GM18498 (cell line): ENCODE results near the gene CNOT4.

Experiments
- ATAC-seq: cut with Tn5 transposase; IDR thresholded peaks from one replicate; pipeline ENCODE4 v1.9.1; 2021; ENCODE audit warnings: mild to moderate bottlenecking, moderate library complexity; ENCODE audit not compliant: unreplicated experiment

CNOT4 gene, protein sequence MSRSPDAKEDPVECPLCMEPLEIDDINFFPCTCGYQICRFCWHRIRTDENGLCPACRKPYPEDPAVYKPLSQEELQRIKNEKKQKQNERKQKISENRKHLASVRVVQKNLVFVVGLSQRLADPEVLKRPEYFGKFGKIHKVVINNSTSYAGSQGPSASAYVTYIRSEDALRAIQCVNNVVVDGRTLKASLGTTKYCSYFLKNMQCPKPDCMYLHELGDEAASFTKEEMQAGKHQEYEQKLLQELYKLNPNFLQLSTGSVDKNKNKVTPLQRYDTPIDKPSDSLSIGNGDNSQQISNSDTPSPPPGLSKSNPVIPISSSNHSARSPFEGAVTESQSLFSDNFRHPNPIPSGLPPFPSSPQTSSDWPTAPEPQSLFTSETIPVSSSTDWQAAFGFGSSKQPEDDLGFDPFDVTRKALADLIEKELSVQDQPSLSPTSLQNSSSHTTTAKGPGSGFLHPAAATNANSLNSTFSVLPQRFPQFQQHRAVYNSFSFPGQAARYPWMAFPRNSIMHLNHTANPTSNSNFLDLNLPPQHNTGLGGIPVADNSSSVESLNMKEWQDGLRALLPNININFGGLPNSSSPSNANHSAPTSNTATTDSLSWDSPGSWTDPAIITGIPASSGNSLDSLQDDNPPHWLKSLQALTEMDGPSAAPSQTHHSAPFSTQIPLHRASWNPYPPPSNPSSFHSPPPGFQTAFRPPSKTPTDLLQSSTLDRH

GRCh38 chr7:135509839-135510591 is at the start of gene CNOT4:
Gene CNOT4, minus strand, starts transcription at chr7:135510102. Its CDS starts 71,771 bp downstream, at chr7:135438331.
- ATAC-seq: peak; percentile 96

- ATAC-seq: no peak
Measured at GRCh38 chr7:135558881-135559280, 49.0 kb upstream of the CNOT4 start.

DNA sequence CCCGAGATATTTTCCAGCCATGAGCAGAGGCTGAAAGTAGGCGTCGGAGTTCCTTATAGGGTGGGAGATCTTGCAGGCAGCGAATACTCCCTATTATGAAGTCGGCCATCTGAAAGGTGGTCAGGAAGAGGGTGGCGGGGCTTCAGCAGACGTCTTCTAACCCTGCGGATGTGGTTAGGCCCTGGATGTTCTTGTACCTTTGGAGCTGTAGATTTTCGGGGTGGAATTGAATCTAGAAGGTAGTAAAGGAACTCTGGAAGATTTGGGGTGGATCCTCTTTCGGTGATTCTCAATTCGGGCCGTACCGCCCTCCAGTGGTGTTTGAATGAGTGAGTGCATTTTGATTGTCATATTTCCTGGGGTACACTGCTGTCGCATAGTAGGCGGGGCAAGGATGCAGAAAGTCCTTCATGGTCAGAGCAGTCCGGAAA is 48.5 kb upstream of the CNOT4 start:
- peak; percentile 65 for ATAC-seq

GRCh38 chr7:135557455-135558336 is 47.8 kb upstream of the CNOT4 start, which contains the start of gene NUP205:
Gene NUP205, plus strand, starts transcription at chr7:135557917. Its CDS starts 28 bp downstream, at chr7:135557945.
- ATAC-seq: peak; percentile 81

GRCh38 chr7:135553346-135553745 is 43.4 kb upstream of the CNOT4 start:
- no peak for ATAC-seq

GRCh38 chr7:135552148-135552547 is 42.2 kb upstream of the CNOT4 start:
- no peak for ATAC-seq

- ATAC-seq: no peak
Measured at GRCh38 chr7:135550196-135550595, 40.3 kb upstream of the CNOT4 start.

DNA sequence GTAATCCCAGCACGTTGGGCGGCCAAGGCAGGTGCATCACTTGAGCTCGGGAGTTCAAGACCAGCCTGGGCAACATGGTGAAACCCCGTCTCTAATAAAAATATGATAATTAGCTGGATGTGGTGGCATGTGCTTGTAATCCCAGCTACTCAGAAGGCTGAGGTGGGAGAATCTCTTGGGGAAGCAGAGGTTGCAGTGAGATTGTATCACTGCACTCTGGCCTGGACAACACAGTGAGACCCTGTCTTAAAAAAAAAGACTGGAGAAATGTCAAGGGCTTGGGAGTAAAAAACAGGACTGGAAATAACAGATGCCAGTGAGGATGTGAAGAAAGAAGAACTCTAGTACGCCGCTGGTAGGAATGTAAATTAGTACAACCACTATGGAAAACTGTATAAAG is 31.1 kb upstream of the CNOT4 start:
- no peak for ATAC-seq

DNA sequence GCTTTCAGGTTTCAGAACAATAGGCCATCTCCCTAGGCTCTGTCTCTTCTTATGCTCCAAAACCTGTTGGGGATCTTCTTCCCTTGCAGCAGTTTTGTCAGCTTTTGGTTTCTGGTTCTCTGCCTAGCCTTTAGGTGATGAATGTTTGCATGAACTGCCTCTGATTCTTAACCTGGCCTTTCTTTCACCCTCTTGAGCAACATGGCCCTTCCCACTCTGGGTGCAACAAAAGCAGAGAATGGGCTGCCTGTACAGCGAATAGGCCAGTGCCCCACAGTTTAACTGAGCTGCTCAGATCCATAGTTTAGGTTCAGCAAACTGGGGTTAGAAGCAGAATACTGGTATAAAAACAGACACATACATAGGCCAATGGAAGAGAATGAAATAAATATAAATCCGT is 29.7 kb upstream of the CNOT4 start:
- no peak for ATAC-seq

- ATAC-seq: no peak
Measured at GRCh38 chr7:135538376-135538775, 28.5 kb upstream of the CNOT4 start.

GRCh38 chr7:135537905-135538304 is 28.0 kb upstream of the CNOT4 start:
- no peak for ATAC-seq

GRCh38 chr7:135537453-135537852 is 27.6 kb upstream of the CNOT4 start:
- ATAC-seq: no peak

DNA sequence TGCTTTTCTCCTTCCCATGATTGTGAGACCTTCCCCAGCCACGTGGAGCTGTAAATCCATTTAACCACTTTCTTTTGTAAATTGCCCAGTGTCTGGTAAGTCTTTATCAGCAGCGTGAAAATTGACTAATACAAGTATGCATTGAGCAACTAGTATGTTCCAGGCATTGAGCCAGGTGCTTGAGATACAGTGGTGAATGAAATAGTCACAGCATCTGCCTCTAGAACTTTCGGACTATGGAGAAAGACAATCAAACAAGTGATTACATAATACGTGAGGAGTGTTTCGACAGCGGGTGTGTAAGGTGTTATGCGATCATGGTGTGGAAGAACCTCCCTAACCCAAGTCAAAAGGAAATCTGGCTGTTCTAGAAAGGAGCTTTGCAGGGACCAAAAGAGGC is 26.2 kb upstream of the CNOT4 start:
- no peak for ATAC-seq

DNA sequence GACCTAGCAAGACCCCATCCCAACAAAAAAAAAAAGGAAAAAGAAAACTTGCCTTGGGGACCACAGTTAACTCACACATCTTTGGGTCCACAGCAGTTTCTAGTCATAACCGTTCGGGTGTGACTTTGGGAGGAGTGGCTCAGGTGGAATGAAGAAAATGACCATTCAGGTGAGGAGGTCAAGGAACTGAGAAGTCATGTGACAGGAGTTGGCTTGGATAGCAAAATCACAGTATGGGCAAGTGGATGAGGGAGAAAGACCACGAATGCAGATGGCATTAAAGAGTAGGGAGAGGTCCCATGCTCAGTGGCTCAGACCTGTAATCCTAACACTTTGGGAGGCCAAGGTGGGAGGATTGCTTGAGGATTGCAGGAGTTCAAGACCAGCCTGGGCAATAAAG is 17.1 kb upstream of the CNOT4 start:
- no peak for ATAC-seq

- ATAC-seq: no peak
Measured at GRCh38 chr7:135525426-135525825, 15.5 kb upstream of the CNOT4 start.

GRCh38 chr7:135523146-135523545 is 13.2 kb upstream of the CNOT4 start:
- no peak for ATAC-seq

GRCh38 chr7:135522509-135522908 is 12.6 kb upstream of the CNOT4 start:
- no peak for ATAC-seq

GRCh38 chr7:135519871-135520270 is 10.0 kb upstream of the CNOT4 start:
- no peak for ATAC-seq

GRCh38 chr7:135519233-135519688 is 9.4 kb upstream of the CNOT4 start:
- ATAC-seq: no peak

DNA sequence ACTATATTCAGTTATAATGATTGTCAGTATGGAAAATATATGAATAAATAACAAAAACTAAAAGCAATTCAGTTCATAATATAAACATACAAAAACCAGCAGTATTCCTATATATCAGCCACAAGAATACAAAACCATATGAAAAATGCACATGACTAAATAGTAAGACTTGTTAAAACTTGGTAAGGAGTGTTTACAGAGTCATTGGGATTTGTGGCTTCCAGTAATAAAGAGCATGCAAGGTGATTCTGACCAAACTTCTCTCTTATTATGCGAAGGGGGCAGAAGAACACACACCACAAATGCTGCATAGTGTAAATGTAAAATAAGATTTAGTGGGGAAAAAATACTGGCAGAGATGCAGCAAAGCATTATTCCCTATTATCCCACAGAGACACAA is 8.8 kb upstream of the CNOT4 start:
- no peak for ATAC-seq
